MG63 (cell line): ENCODE measurements around the gene JMJD1C. TPM values are rescaled to one million over a fixed set of nuclear protein-coding genes. Genes with fewer than 3 reads are reported as not detected.
"Not testable (repeated sequence)": the region's sequence is repeated elsewhere in the genome, so short reads cannot be mapped to it uniquely, and the experiment has no call there.

Experiments
- DNase-seq: peaks from one replicate; pipeline ENCODE4 v3.0.0-alpha.2; 2020
- H3K27me3 ChIP-seq: fragments of 250-450 bp; sonication (Bioruptor Pico); 2 replicates; pipeline ENCODE4 v1.5.1; 2020; ENCODE audit warnings: mild to moderate bottlenecking, moderate library complexity
- H3K36me3 ChIP-seq: fragments of 250-450 bp; sonication (Bioruptor Pico); 2 replicates; pipeline ENCODE4 v1.5.1; 2020; ENCODE audit warnings: mild to moderate bottlenecking, moderate library complexity
- H3K4me3 ChIP-seq: fragments of 250-450 bp; sonication (Bioruptor Pico); 2 replicates; pipeline ENCODE4 v1.5.1; 2020; ENCODE audit warnings: mild to moderate bottlenecking, moderate library complexity
- H3K9me3 ChIP-seq: fragments of 250-450 bp; sonication (Bioruptor Pico); 2 replicates; pipeline ENCODE4 v1.5.1; 2020; ENCODE audit warnings: mild to moderate bottlenecking, moderate library complexity
- total RNA-seq: library from RNA; depleted of rRNA; stranded (reverse); fragments of >200 nt; shearing (Covaris generic); gene quantifications from 2 replicates; pipeline ENCODE4 v1.2.3, GENCODE V29; 2014; ENCODE audit warnings: low replicate concordance

The JMJD1C gene
- total RNA-seq, 1 experiment from 2014 or later = 14.1 TPM

- H3K4me3 ChIP-seq = no peak overlapping the region
- DNase-seq = no peak
- H3K36me3 ChIP-seq = peaks cover 2% of the 10 kb centered on the region; the same call in 1 of the 2 replicates
- no peaks in the 10 kb centered on the region for H3K27me3 ChIP-seq
- peaks cover 12% of the 10 kb centered on the region for H3K9me3 ChIP-seq
Measured at GRCh38 chr10:63393050-63393449, 72.7 kb downstream of the JMJD1C start.

DNA sequence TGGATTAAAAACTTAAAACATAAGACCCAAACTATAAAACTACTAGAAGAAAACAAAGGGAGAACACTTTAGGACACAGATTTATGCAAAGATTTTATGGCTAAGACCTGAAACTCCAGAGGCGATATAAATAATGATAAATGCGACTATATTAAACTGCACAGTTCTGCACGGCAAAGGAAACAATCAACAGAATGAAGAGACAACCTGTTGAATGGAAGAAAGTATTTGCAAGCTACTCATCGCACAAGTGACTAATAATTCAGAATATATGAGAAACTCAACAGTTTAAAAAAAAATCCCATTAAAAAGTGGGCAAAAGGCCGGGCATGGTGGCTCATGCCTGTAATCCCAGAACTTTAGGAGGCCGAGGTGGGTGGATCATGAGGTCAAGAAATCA lies 73.6 kb downstream of the JMJD1C start:
- Histone ChIP-seq H3K27me3 (no peaks in the 10 kb centered on the region), H3K4me3 (no peak overlapping the region), H3K9me3 (peaks cover 12% of the 10 kb centered on the region), H3K36me3 (peaks cover 2% of the 10 kb centered on the region; the same call in 1 of the 2 replicates)
- DNase-seq = no peak

GRCh38 chr10:63391812-63392211 lies 74.0 kb downstream of the JMJD1C start:
- Histone ChIP-seq H3K9me3 (peaks cover 12% of the 10 kb centered on the region), H3K27me3 (no peaks in the 10 kb centered on the region), H3K4me3 (no peak overlapping the region), H3K36me3 (peaks cover 2% of the 10 kb centered on the region; the same call in 1 of the 2 replicates)
- no peak for DNase-seq

DNA sequence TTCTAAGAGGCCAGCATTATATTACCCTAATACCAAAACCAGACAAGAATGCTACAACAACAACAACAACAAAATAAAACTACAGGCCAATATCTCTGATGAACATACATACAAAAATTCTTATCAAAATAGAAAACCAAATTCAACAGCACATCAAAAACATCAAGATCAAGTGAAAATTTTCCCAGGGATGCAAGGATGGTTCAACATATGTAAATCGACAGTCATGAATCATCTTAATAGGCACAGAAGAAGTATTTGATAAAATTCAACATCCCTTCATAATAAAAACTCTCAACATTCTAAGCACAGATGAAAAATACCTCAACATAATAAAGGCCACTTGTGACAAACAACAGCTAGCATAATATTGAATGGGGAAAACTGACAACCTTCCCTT lies 75.3 kb downstream of the JMJD1C start:
- DNase-seq = no peak
- H3K27me3 ChIP-seq = no peaks in the 10 kb centered on the region
- H3K9me3 ChIP-seq = peaks cover 12% of the 10 kb centered on the region
- H3K4me3 ChIP-seq = no peak overlapping the region
- H3K36me3 ChIP-seq = peaks cover 2% of the 10 kb centered on the region; the same call in 1 of the 2 replicates

- Histone ChIP-seq H3K27me3 (no peaks in the 10 kb centered on the region), H3K36me3 (peaks cover 2% of the 10 kb centered on the region; the same call in 1 of the 2 replicates), H3K4me3 (no peak overlapping the region), H3K9me3 (peaks cover 12% of the 10 kb centered on the region)
- DNase-seq = no peak
Measured at GRCh38 chr10:63388421-63389031, 77.3 kb downstream of the JMJD1C start.

DNA sequence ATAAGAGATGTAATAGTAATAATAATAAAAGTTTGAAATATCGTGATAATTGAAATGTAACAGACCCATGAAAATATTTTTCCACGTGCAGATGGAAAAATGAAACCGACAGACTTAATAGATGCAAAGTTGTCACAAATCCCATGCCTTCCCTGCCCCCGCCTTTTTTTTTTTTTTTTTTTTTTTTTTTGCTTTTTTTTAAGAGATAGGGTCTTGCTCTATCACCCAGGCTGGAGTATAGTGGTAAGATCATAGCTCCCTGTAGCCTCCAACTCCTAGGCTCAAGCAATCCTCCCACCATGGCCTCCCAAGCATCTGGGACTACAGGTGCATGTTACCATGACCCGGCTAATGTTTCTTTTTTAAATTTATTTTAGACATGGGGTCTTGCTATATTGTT lies 80.5 kb downstream of the JMJD1C start:
- H3K36me3 ChIP-seq = no peaks in the 10 kb centered on the region; the same call in 1 of the 2 replicates
- H3K27me3 ChIP-seq = no peaks in the 10 kb centered on the region
- peaks cover 3% of the 10 kb centered on the region; the same call in 1 of the 2 replicates for H3K9me3 ChIP-seq
- no peak overlapping the region for H3K4me3 ChIP-seq
- DNase-seq = no peak

DNA sequence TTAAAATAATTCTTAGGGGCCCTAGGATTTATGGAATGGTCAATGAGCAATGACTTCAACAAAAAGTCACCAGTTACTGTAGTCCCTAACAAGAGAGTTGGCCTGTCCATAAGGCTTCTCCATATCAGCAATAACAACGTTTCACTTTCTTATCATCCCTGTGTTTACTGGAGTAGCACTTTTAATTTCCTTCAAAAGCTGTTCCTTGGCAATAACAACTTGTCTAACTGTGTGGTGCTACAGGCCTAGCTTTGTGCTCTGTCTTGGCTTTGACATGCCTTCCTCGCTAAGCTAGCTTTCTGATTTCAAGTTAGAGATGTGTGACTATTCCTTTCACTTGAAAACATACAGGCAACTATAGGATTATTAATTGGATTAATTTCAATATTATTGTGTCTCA lies 81.1 kb downstream of the JMJD1C start:
- Histone ChIP-seq H3K9me3 (peaks cover 3% of the 10 kb centered on the region; the same call in 1 of the 2 replicates), H3K36me3 (no peaks in the 10 kb centered on the region; the same call in 1 of the 2 replicates), H3K27me3 (no peaks in the 10 kb centered on the region), H3K4me3 (no peak overlapping the region)
- DNase-seq = no peak

GRCh38 chr10:63384001-63384400 lies 81.8 kb downstream of the JMJD1C start:
- Histone ChIP-seq H3K36me3 (no peaks in the 10 kb centered on the region; the same call in 1 of the 2 replicates), H3K27me3 (no peaks in the 10 kb centered on the region)
- DNase-seq = no peak

DNA sequence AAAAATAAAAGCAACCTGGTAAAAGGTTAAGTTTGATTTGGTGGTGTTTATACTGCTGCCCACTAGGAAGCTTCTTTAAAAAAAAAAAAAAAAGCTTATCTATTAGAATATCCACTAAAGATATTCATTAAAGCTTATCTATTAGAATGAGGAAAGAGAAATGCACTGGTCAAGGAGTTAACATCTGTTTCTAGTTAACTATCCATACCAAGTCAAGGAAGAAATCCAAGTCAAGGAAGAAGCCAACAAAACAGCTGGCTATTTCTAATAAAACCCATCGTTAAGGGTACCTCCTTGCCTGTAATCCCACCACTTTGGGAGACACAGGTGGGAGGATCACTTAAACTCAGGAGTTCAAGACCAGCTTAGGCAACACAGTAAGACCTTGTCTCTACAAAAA lies 82.6 kb downstream of the JMJD1C start:
- H3K36me3 ChIP-seq = no peaks in the 10 kb centered on the region; the same call in 1 of the 2 replicates
- no peak for DNase-seq
- H3K27me3 ChIP-seq = no peaks in the 10 kb centered on the region
- no peaks in the 10 kb centered on the region for H3K9me3 ChIP-seq
- no peak overlapping the region for H3K4me3 ChIP-seq

More at GRCh38 chr10:63384001-63384400, 81.8 kb downstream of the JMJD1C start:
- no peak overlapping the region for H3K4me3 ChIP-seq
- H3K9me3 ChIP-seq = peaks cover 3% of the 10 kb centered on the region; the same call in 1 of the 2 replicates

DNA sequence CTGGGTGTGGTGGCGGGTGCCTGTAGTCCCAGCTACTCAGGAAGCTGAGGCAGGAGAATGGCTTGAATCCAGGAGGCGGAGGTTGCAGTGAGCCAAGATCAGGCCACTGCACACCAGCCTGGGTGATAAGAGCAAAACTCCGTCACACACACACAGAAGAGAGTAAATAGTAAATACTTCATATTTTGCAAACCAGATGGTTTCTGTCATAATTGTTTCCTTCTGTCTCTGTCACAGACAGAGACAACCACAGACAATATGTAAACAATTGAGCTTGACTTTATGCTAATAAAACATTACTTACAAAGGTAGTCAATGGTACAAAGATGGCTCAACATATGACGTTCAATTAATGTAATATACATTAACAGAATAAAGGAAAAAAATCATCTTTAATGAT lies 83.7 kb downstream of the JMJD1C start:
- DNase-seq = no peak
- H3K36me3 ChIP-seq = no peaks in the 10 kb centered on the region
- no peaks in the 10 kb centered on the region for H3K27me3 ChIP-seq
- H3K9me3 ChIP-seq = no peaks in the 10 kb centered on the region
- no peak overlapping the region for H3K4me3 ChIP-seq

DNA sequence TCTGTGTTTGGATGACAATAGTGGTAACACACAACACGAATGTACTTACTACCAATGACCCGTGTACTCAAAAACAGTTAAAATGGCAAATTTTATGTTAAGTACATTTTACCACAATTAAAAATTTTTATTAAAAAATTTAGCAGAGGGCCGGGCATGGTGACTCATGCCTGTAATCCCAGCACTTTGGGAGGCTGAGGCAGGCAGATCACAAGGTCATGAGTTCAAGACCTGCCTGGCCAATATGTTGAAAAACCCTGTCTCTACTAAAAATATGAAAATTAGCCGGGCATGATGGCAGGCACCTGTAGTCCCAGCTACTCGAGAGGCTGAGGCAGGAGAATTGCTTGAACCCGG lies 88.5 kb downstream of the JMJD1C start:
- H3K9me3 ChIP-seq, H3K27me3 ChIP-seq, H3K36me3 ChIP-seq, H3K4me3 ChIP-seq, DNase-seq: not testable (repeated sequence)

DNA sequence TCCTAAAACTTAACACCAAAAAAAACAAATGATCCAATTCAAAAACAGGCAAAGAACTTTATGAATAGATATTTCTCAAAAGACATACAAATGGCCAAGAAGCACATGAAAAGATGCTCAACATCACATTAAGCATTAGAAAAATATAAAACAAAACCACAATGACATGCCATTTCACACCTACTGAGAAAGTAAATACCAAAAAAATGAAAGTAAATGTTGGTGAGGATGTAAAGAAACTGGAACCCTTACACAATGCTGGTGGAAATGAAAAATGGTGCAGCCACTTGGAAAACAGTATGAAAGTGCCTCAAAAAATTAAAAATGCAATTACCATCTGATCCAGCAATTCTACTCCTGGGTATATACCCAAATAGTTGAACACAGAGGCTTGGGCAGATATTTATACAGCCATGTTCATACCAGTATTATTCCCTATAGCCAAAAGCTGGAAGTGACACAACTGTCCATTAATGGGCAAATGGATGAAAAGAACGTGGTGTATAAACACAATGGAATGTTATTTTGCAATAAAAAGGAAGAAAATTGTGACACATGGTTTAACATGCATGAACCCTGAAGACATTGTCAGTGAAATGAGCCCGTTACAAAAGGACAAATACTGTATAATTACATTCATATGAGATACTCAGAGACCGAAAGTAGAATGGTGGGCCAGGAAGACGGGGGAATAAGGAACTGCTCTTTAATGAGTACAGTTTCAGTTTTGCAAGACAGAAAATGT lies 89.0 kb downstream of the JMJD1C start:
- Histone ChIP-seq H3K9me3 (no peaks in the 10 kb centered on the region), H3K4me3 (no peak overlapping the region)

GRCh38 chr10:63375859-63376258 lies 89.9 kb downstream of the JMJD1C start:
- no peak for DNase-seq
- H3K27me3 ChIP-seq = no peaks in the 10 kb centered on the region
- no peaks in the 10 kb centered on the region for H3K36me3 ChIP-seq
- no peak overlapping the region for H3K4me3 ChIP-seq
- no peaks in the 10 kb centered on the region for H3K9me3 ChIP-seq

More for the DNA sequence above, 89.0 kb downstream of the JMJD1C start:
- Histone ChIP-seq H3K36me3 (no peaks in the 10 kb centered on the region), H3K27me3 (no peaks in the 10 kb centered on the region)
- no peak for DNase-seq

GRCh38 chr10:63375458-63375857 lies 90.3 kb downstream of the JMJD1C start:
- DNase-seq = no peak
- Histone ChIP-seq H3K4me3 (no peak overlapping the region), H3K9me3 (no peaks in the 10 kb centered on the region), H3K27me3 (no peaks in the 10 kb centered on the region), H3K36me3 (no peaks in the 10 kb centered on the region)

DNA sequence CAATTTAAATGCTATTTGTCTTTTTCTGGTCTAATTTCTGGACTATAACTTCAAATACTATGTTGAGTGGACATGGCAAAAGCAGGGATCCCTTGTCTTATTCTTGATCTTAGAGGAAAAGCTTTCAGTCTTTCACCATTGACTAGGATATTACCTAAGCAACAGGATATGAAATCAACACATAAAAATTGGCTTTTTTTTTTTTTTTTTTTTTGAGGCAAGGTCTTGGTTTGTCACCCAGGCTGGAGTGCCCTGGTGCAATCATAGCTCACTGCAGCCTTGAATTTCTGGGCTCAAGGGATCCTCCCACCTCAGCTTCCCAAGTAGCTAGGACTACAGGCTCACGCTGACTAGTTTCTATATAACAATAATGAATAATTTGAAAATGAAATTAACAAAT lies 90.8 kb downstream of the JMJD1C start:
- Histone ChIP-seq H3K36me3 (no peaks in the 10 kb centered on the region), H3K9me3 (no peaks in the 10 kb centered on the region), H3K4me3 (no peak overlapping the region), H3K27me3 (no peaks in the 10 kb centered on the region)
- DNase-seq = no peak

- H3K27me3 ChIP-seq = no peaks in the 10 kb centered on the region
- no peaks in the 10 kb centered on the region for H3K36me3 ChIP-seq
- no peak for DNase-seq
- H3K4me3 ChIP-seq = no peak overlapping the region
- H3K9me3 ChIP-seq = no peaks in the 10 kb centered on the region
Measured at GRCh38 chr10:63373176-63373575, 92.6 kb downstream of the JMJD1C start.

DNA sequence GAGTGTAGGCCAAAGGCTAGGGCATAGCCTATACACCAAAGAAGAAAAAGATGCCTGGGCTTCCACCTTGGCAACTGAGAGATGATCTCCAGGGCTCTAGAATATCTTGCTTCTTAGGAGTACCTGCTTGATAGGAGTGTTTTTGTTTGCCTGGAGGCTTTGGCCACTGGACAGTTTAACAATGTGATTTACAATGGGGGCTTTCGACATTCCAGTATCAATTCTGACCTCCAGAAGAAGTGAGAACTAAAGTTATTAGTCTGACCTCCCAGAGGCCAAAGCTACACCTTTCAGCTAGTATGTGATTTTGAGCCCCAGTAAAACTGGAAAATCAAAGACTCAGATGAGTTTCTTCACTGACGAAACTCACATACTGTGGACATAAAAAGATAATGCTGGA lies 96.1 kb downstream of the JMJD1C start:
- Histone ChIP-seq H3K4me3 (no peak overlapping the region), H3K36me3 (no peaks in the 10 kb centered on the region), H3K27me3 (no peaks in the 10 kb centered on the region), H3K9me3 (no peaks in the 10 kb centered on the region)
- DNase-seq = no peak

DNA sequence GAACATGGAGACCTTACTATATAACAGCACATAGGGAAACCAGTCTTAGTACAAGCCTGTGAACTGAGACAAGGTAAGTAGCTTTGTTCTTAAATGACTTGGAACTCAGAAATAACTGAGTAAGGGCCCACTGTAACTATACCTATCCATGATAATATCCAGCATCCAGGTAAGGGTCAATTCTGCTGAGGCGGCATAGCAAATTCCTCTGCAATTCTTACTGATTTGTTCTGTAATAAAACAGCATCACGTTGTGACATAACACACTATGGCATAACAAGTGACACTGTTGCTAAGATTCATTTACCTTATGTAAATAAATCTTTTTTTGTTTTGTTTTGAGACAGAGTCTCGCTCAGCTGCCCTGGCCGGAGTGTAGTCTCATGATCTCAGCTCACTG lies 97.4 kb downstream of the JMJD1C start:
- Histone ChIP-seq H3K9me3 (no peaks in the 10 kb centered on the region), H3K27me3 (no peaks in the 10 kb centered on the region), H3K36me3 (no peaks in the 10 kb centered on the region), H3K4me3 (no peak overlapping the region)
- no peak for DNase-seq
